OCI-M1 (cell line): ENCODE results near the gene DDX3X.
"Not testable (repeated sequence)": the region's sequence is repeated elsewhere in the genome, so short reads cannot be mapped to it uniquely, and the experiment has no call there.

ENCODE experiments used
- DNase-seq: peaks from one replicate; lab custom pipeline; 2025; lab: John Stamatoyannopoulos, UW

Gene DDX3X

GRCh38 chrX:41373989-41374606, 40.1 kb downstream of the DDX3X start:
- no peak for DNase-seq

- no peak for DNase-seq
These were observed 43.7 kb downstream of the DDX3X start for GRCh38 chrX:41377624-41378023.

- peak; percentile 44 for DNase-seq
These were observed 47.7 kb downstream of the DDX3X start for GRCh38 chrX:41381685-41382084.

GRCh38 chrX:41382714-41383645, 49.0 kb downstream of the DDX3X start:
- peak; percentile 53 for DNase-seq

GRCh38 chrX:41384051-41384705, 50.2 kb downstream of the DDX3X start:
- peak; percentile 91 for DNase-seq

- DNase-seq = no peak
These were observed 52.4 kb downstream of the DDX3X start for GRCh38 chrX:41386222-41386990.

- DNase-seq = no peak
These were observed 54.6 kb downstream of the DDX3X start for GRCh38 chrX:41388543-41388942.

- peak; percentile 4 for DNase-seq
These were observed 55.4 kb downstream of the DDX3X start for GRCh38 chrX:41389311-41389888.

GRCh38 chrX:41390576-41390975, 56.6 kb downstream of the DDX3X start:
- DNase-seq = not testable (repeated sequence)

GRCh38 chrX:41391606-41392005, 57.6 kb downstream of the DDX3X start:
- DNase-seq = no peak

- DNase-seq = no peak
These were observed 60.3 kb downstream of the DDX3X start for GRCh38 chrX:41394293-41394692.

- DNase-seq = no peak
These were observed 63.3 kb downstream of the DDX3X start for GRCh38 chrX:41397219-41397618.

GRCh38 chrX:41397768-41398167, 63.8 kb downstream of the DDX3X start:
- no peak for DNase-seq

- DNase-seq = not testable (repeated sequence)
These were observed 68.6 kb downstream of the DDX3X start for GRCh38 chrX:41402556-41402955.

- DNase-seq = no peak
These were observed 71.6 kb downstream of the DDX3X start for GRCh38 chrX:41405551-41405950.

- DNase-seq = no peak
These were observed 72.2 kb downstream of the DDX3X start for GRCh38 chrX:41406201-41406600.

GRCh38 chrX:41407816-41408215, 73.9 kb downstream of the DDX3X start:
- DNase-seq = no peak

GRCh38 chrX:41408576-41408975, 74.6 kb downstream of the DDX3X start:
- no peak for DNase-seq

GRCh38 chrX:41409006-41409405, 75.0 kb downstream of the DDX3X start:
- no peak for DNase-seq

- DNase-seq = not testable (repeated sequence)
These were observed 77.3 kb downstream of the DDX3X start for GRCh38 chrX:41411222-41411621.

- no peak for DNase-seq
These were observed 78.5 kb downstream of the DDX3X start for GRCh38 chrX:41412261-41413081.
